Retina (tissue), 1 donor: Measurements from ENCODE around the gene FANCD2OS.
"Not testable (repeated sequence)": the region's sequence is repeated elsewhere in the genome, so short reads cannot be mapped to it uniquely, and the experiment has no call there.

Source experiments
- DNase-seq: peaks from one replicate; pipeline ENCODE4 v3.0.0-alpha.2; 2016

Gene FANCD2OS

DNA sequence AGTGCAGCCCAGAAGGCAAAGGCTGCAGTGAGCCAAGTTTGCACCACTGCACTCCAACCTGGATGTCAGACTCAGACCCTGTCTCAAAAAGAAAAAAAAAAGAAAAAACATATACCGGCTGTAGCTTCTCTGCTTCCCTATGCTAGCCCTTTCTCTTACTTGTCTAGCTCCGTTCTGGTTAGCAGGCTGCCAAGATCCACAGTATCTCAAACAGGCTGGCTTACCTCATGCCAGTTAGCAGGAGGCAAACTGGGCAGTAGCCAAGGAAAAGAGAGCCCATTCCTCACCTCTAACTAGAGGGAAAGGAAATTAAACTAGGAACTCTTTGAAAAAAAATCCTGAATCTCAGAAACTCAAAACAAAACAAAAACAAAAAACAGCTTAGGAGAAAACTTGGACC lies 16.7 kb downstream of the FANCD2OS start:
- DNase-seq = not testable (repeated sequence)

DNA sequence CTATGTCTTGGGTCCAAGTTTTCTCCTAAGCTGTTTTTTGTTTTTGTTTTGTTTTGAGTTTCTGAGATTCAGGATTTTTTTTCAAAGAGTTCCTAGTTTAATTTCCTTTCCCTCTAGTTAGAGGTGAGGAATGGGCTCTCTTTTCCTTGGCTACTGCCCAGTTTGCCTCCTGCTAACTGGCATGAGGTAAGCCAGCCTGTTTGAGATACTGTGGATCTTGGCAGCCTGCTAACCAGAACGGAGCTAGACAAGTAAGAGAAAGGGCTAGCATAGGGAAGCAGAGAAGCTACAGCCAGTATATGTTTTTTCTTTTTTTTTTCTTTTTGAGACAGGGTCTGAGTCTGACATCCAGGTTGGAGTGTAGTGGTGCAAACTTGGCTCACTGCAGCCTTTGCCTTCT lies 17.3 kb downstream of the FANCD2OS start:
- not testable (repeated sequence) for DNase-seq

DNA sequence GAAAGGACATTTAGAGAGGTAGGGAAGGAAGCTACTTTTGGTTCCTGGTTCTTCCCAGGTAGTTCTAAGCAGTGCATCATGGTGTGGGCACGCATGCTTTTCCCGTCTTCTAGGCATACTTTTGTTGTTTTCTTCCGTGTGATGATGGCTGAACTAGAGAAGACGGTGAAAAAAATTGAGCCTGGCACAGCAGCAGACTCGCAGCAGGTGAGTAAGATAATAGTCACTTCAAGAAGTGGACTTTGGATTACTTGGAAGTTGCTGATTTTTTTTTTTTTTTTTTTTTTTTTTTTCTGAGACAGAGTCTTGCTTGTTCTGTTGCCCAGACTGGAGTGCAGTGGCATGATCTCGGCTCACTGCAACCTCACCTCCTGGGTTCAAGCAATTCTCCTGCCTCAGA lies 17.9 kb downstream of the FANCD2OS start:
- no peak for DNase-seq

DNA sequence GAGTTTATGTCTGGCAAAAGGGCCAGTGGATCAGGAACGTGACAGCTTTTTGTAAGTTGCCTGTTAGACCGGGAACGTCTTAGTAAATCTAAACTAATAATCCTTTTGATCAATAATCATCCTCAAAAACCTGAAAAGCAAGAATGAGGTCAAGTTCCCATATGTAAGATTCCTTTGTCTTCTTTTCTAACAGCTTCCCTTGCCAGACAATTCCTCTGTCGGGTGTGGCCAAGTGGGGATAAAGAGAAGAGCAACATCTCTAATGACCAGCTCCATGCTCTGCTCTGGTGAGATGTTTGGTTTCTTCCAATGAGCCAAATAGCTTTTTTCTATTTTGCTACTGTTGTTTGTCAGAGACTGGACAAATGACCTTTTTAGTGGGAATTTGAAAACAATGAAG lies 19.8 kb downstream of the FANCD2OS start:
- DNase-seq = no peak

DNA sequence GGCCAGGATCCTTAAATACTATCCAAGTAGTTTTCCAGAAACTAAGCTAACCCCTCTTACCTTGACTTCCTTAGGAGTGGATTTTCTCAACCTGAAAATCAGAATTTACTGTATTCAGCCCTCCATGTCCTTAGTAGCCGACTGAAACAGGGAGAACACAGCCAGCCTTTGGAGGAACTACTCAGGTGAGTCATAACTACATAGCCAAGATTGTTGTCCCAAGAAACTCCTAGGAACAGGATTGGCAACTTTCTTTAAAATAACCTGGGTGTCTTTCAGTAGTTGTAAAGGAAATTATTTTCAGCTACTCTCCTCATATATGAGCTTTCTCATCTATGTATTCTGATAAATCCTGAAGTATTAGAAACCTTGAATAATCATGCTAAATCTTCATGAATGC lies 22.3 kb downstream of the FANCD2OS start:
- DNase-seq = no peak

DNA sequence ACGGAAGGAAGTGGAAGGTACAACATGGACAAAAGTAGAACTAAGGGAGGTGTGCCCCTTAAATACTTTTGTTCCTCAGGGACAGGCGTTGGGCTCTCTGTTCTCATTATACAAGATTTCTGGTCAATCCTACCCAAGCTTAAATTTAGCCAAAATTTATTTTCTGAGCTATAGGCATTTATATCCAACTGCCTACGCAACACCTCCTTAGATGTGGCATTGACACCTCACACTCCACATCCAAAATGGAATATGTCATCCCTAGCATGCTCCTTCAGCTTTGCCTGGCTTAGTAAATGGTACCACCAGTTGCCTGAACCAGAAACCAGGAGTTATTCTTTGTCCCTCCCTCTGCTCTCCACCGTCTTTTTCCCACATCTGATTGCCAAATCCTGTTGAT lies 26.2 kb downstream of the FANCD2OS start:
- no peak for DNase-seq

DNA sequence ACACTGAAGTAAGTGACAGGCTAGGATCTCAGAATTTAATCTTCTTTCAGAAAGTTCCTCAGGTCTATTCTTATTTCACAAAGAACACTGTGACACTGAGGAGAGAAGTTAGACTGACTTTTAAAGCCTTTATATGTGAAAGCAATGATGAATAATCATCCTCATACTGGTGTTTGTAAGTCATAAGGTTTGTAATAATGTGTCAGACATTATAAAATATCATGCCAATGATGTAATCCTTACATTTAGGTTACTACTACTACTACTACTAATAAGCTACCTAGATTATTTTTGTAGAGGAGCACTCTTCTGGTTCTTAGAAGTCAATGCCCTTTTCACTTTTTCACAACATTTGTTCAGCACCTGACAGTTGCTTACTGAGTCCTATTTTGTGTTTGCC lies 33.4 kb downstream of the FANCD2OS start:
- no peak for DNase-seq

DNA sequence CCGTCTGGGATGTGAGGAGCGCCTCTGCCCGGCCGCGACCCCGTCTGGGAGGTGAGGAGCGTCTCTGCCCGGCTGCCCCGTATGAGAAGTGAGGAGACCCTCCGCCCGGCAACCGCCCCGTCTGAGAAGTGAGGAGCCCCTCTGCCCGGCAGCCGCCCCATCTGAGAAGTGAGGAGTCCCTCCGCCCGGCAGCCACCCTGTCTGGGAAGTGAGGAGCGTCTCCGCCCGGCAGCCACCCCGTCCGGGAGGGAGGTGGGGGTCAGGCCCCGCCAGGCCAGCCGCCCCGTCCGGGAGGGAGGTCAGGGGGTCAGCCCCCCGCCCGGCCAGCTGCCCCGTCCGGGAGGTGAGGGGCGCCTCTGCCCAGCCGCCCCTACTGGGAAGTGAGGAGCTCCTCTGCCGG lies 38.0 kb downstream of the FANCD2OS start:
- DNase-seq = not testable (repeated sequence)

DNA sequence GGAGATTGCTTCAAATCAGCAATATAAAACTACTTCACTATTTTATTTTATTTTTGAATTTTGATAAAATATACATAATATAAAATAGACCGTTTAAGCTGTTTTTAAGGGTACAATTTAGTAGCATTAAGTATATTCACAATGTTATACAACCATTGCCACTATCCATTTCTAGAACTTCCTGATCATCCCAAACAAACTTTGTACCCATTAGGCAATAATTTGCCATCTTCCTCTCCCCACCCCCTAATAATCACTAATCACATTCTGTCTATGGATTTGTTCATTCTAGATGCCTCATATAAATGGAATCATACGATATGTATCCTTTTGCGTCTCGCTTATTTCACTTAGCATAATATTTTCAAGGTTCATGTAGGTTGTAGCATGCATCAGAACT lies 53.0 kb downstream of the FANCD2OS start:
- no peak for DNase-seq
